GM23248 (cell line): ENCODE measurements around the gene CTSO. TPM values are rescaled to one million over a fixed set of nuclear protein-coding genes. Genes with fewer than 3 reads are reported as not detected.
"Not testable (repeated sequence)": the region's sequence is repeated elsewhere in the genome, so short reads cannot be mapped to it uniquely, and the experiment has no call there.

Experiments used
- DNase-seq: peaks from one replicate; pipeline ENCODE4 v3.0.0-alpha.2; 2015
- H2AFZ ChIP-seq: fragments of 200-600 bp; sonication (generic); 2 replicates; pipeline ENCODE4 v1.6.1; 2016; ENCODE audit warnings: antibody characterized with exemption
- H3F3A ChIP-seq: fragments of 200-600 bp; sonication (generic); 2 replicates; pipeline ENCODE4 v1.6.1; 2016; ENCODE audit warnings: mild to moderate bottlenecking, antibody characterized with exemption, mixed run types; ENCODE audit not compliant: insufficient read depth
- H3K27ac ChIP-seq: fragments of 200-600 bp; sonication (generic); 2 replicates; pipeline ENCODE4 v1.5.1; 2016; ENCODE audit warnings: mild to moderate bottlenecking
- H3K27me3 ChIP-seq: fragments of 200-600 bp; sonication (generic); replicated peaks from 2 replicates; pipeline ENCODE4 v1.6.1; 2016; ENCODE audit warnings: mild to moderate bottlenecking; ENCODE audit not compliant: insufficient read depth
- H3K36me3 ChIP-seq: fragments of 200-600 bp; sonication (generic); 2 replicates; pipeline ENCODE4 v1.6.1; 2016; ENCODE audit warnings: low read depth, mild to moderate bottlenecking
- H3K4me1 ChIP-seq: fragments of 200-600 bp; sonication (generic); 2 replicates; pipeline ENCODE4 v1.6.1; 2016; ENCODE audit warnings: mild to moderate bottlenecking; ENCODE audit not compliant: insufficient read depth
- H3K4me2 ChIP-seq: fragments of 200-600 bp; sonication (generic); one replicate; pipeline ENCODE4 v1.6.1; 2016; ENCODE audit warnings: mild to moderate bottlenecking; ENCODE audit not compliant: unreplicated experiment
- H3K4me3 ChIP-seq: fragments of 200-600 bp; sonication (generic); 2 replicates; pipeline ENCODE4 v1.5.1; 2016; ENCODE audit warnings: mild to moderate bottlenecking
- H3K79me2 ChIP-seq: fragments of 200-600 bp; sonication (generic); 2 replicates; pipeline ENCODE4 v1.6.1; 2016; ENCODE audit warnings: mild to moderate bottlenecking; ENCODE audit not compliant: insufficient read depth
- H3K9ac ChIP-seq: fragments of 200-600 bp; sonication (generic); 2 replicates; pipeline ENCODE4 v1.6.1; 2016; ENCODE audit warnings: mild to moderate bottlenecking
- H3K9me2 ChIP-seq: fragments of 200-600 bp; sonication (generic); 2 replicates; pipeline ENCODE4 v1.6.1; 2016; ENCODE audit warnings: mixed run types, mild to moderate bottlenecking, moderate library complexity; ENCODE audit not compliant: insufficient read depth
- H3K9me3 ChIP-seq: fragments of 200-600 bp; sonication (generic); one replicate; pipeline ENCODE4 v1.6.1; 2017; ENCODE audit warnings: low read depth
- H4K20me1 ChIP-seq: fragments of 200-600 bp; sonication (generic); 2 replicates; pipeline ENCODE4 v1.6.0; 2016; ENCODE audit not compliant: insufficient read depth
- EZH2 ChIP-seq: fragments of 200-600 bp; sonication (generic); IDR thresholded peaks from 2 replicates; pipeline ENCODE4 v1.6.1; 2018; ENCODE audit warnings: antibody characterized with exemption, mild to moderate bottlenecking; ENCODE audit not compliant: insufficient read depth, poor library complexity, severe bottlenecking
- EZH2phosphoT487 ChIP-seq: fragments of 200-600 bp; sonication (generic); IDR thresholded peaks from 2 replicates; pipeline ENCODE4 v1.6.1; 2018; ENCODE audit warnings: antibody characterized with exemption, moderate library complexity, mild to moderate bottlenecking, low read depth; ENCODE audit not compliant: insufficient read depth
- WGBS, 2 experiments: methylation state at CpG; one replicate each; pipeline ENCODE4 v1.1.6; 2015 to 2017; ENCODE audit warnings: low lambda C conversion rate in 2 of 2, low coverage in 1 of 2; ENCODE audit errors: missing lambda C conversion rate in 2 of 2; 5-methylcytosine and 5-hydroxymethylcytosine counted together
- in situ Hi-C: fragments of 300-500 bp; cut with MboI; formaldehyde crosslinking; loops from 2 replicates; pipeline ENCODE4 v1.15.0; 2020
- polyA plus RNA-seq: library from polyadenylated mRNA; unstranded; fragments of >200 nt; fragmentation: Nextera tagmentation; extraction: Ambion mirVana; gene quantifications from 2 replicates; pipeline ENCODE4 v1.2.1, GENCODE V29; 2016
- total RNA-seq: library from RNA; depleted of rRNA; stranded (reverse); fragments of >200 nt; shearing (Covaris generic); gene quantifications from 2 replicates; pipeline ENCODE4 v1.2.3, GENCODE V29; 2014

The CTSO gene
- total and polyA plus RNA-seq, 2 experiments from 2014 or later = 11.2 to 13.4 TPM

GRCh38 chr4:155941085-155941790 is 12.4 kb downstream of the CTSO start:
- Histone ChIP-seq H3K27me3 (no peaks in the 10 kb centered on the region), H3K9me3 (no peaks in the 10 kb centered on the region), H3K36me3 (no peaks in the 10 kb centered on the region), H3K27ac (no peak overlapping the region), H3K9me2 (no peaks in the 10 kb centered on the region), H3K79me2 (no peaks in the 10 kb centered on the region), H2AFZ (no peak overlapping the region), H3K4me2 (no peak overlapping the region), H3K4me1 (no peaks in the 10 kb centered on the region), H4K20me1 (no peaks in the 10 kb centered on the region), H3F3A (no peaks in the 10 kb centered on the region), H3K4me3 (no peak overlapping the region), H3K9ac (no peak overlapping the region)
- whole genome bisulfite sequencing, 2 experiments = 65 to 72% methylated on average over 6 of the region's 6 CpGs
- TF ChIP-seq EZH2 (no peak), EZH2phosphoT487 (no peak)
- no peak for DNase-seq
- in situ Hi-C loops = loop anchor here (25.0 kb wide), 1 partner anchor 504 kb away; no protein-coding TSS in a partner anchor

GRCh38 chr4:155935389-155935986 is 18.2 kb downstream of the CTSO start:
- no peaks in the 10 kb centered on the region for H3F3A ChIP-seq
- H3K9ac ChIP-seq = no peak overlapping the region
- H3K4me2 ChIP-seq = no peak overlapping the region
- no peaks in the 10 kb centered on the region for H3K9me2 ChIP-seq
- 59 to 64% methylated on average over 4 of the region's 4 CpGs for WGBS, 2 experiments
- no peak overlapping the region for H3K27ac ChIP-seq
- H2AFZ ChIP-seq = no peak overlapping the region
- H3K4me1 ChIP-seq = no peaks in the 10 kb centered on the region
- H3K36me3 ChIP-seq = no peaks in the 10 kb centered on the region
- no peaks in the 10 kb centered on the region for H3K27me3 ChIP-seq
- no peaks in the 10 kb centered on the region for H3K9me3 ChIP-seq
- no peak for DNase-seq
- in situ Hi-C loops = loop anchor here (25.0 kb wide), 1 partner anchor 498 kb away; no protein-coding TSS in a partner anchor
- H3K79me2 ChIP-seq = no peaks in the 10 kb centered on the region
- H3K4me3 ChIP-seq = no peak overlapping the region
- H4K20me1 ChIP-seq = no peaks in the 10 kb centered on the region
- TF ChIP-seq EZH2phosphoT487 (no peak), EZH2 (no peak)

- not testable (repeated sequence) for H3F3A ChIP-seq, H3K4me1 ChIP-seq, H3K36me3 ChIP-seq, H2AFZ ChIP-seq, H3K4me2 ChIP-seq, H3K9ac ChIP-seq, H3K4me3 ChIP-seq, H3K27ac ChIP-seq, H3K9me2 ChIP-seq, H4K20me1 ChIP-seq, H3K27me3 ChIP-seq, H3K9me3 ChIP-seq, DNase-seq, H3K79me2 ChIP-seq
- whole genome bisulfite sequencing, 2 experiments = 78 to 87% methylated on average over 4 of the region's 4 CpGs
- in situ Hi-C loops = loop anchor here (25.0 kb wide), 1 partner anchor 497 kb away; no protein-coding TSS in a partner anchor
Measured at GRCh38 chr4:155934634-155935033, 19.0 kb downstream of the CTSO start.

- DNase-seq = no peak
- no peak overlapping the region for H2AFZ ChIP-seq
- WGBS, 2 experiments = 82 to 83% methylated on average over 4 of the region's 4 CpGs
- no peaks in the 10 kb centered on the region for H3K9me3 ChIP-seq
- in situ Hi-C loops = loop anchor here (25.0 kb wide), 1 partner anchor 494 kb away; no protein-coding TSS in a partner anchor
- H3K27me3 ChIP-seq = no peaks in the 10 kb centered on the region
- H4K20me1 ChIP-seq = no peaks in the 10 kb centered on the region
- no peaks in the 10 kb centered on the region for H3F3A ChIP-seq
- no peak overlapping the region for H3K9ac ChIP-seq
- no peaks in the 10 kb centered on the region for H3K4me1 ChIP-seq
- no peak overlapping the region for H3K27ac ChIP-seq
- no peaks in the 10 kb centered on the region for H3K79me2 ChIP-seq
- no peak overlapping the region for H3K4me3 ChIP-seq
- no peak overlapping the region for H3K4me2 ChIP-seq
- TF ChIP-seq EZH2 = no peak
- TF ChIP-seq EZH2phosphoT487 = no peak
- H3K36me3 ChIP-seq = no peaks in the 10 kb centered on the region
- no peaks in the 10 kb centered on the region for H3K9me2 ChIP-seq
Measured at GRCh38 chr4:155931634-155932033, 22.0 kb downstream of the CTSO start.
